Parathyroid adenoma (tissue), 2 donors: ENCODE data around the gene PARVB.

Experiments
- H2AFZ ChIP-seq: fragments of 300-600 bp; sonication (generic); one replicate; pipeline ENCODE4 v1.7.0; 2017; ENCODE audit warnings: antibody characterized with exemption, mild to moderate bottlenecking
- H3K27ac ChIP-seq: fragments of 300-600 bp; sonication (generic); one replicate; pipeline ENCODE4 v1.7.0; 2017
- H3K27me3 ChIP-seq: fragments of 300-600 bp; sonication (generic); one replicate; pipeline ENCODE4 v1.7.0; 2017; ENCODE audit warnings: low read length; ENCODE audit not compliant: control insufficient read depth, insufficient read depth
- H3K36me3 ChIP-seq: fragments of 300-600 bp; sonication (generic); one replicate; pipeline ENCODE4 v1.7.0; 2017; ENCODE audit warnings: low read length; ENCODE audit not compliant: control insufficient read depth, insufficient read depth
- H3K4me1 ChIP-seq: fragments of 300-600 bp; sonication (generic); one replicate; pipeline ENCODE4 v1.7.0; 2017; ENCODE audit warnings: control low read depth
- H3K4me2 ChIP-seq: fragments of 300-600 bp; sonication (generic); one replicate; pipeline ENCODE4 v1.7.0; 2017; ENCODE audit warnings: low read length
- H3K4me3 ChIP-seq: fragments of 300-600 bp; sonication (generic); one replicate; pipeline ENCODE4 v1.7.0; 2017; ENCODE audit warnings: low read depth, low read length
- H3K79me2 ChIP-seq: fragments of 300-600 bp; sonication (generic); one replicate; pipeline ENCODE4 v1.7.0; 2017; ENCODE audit warnings: control low read depth
- H3K9ac ChIP-seq: fragments of 300-600 bp; sonication (generic); one replicate; pipeline ENCODE4 v1.7.0; 2017; ENCODE audit warnings: mild to moderate bottlenecking
- H3K9me3 ChIP-seq: fragments of 300-600 bp; sonication (generic); one replicate; pipeline ENCODE4 v1.7.0; 2017; ENCODE audit warnings: low read length; ENCODE audit not compliant: control insufficient read depth
- TF ChIP-seq, protein P1 (sequence below): fragments of 300-600 bp; sonication (generic); IDR thresholded peaks from one replicate; pipeline ENCODE4 v1.7.0; 2017; ENCODE audit warnings: antibody characterized with exemption, mild to moderate bottlenecking
- donor health status: primary hyperparathyroidism.

Gene PARVB

DNA sequence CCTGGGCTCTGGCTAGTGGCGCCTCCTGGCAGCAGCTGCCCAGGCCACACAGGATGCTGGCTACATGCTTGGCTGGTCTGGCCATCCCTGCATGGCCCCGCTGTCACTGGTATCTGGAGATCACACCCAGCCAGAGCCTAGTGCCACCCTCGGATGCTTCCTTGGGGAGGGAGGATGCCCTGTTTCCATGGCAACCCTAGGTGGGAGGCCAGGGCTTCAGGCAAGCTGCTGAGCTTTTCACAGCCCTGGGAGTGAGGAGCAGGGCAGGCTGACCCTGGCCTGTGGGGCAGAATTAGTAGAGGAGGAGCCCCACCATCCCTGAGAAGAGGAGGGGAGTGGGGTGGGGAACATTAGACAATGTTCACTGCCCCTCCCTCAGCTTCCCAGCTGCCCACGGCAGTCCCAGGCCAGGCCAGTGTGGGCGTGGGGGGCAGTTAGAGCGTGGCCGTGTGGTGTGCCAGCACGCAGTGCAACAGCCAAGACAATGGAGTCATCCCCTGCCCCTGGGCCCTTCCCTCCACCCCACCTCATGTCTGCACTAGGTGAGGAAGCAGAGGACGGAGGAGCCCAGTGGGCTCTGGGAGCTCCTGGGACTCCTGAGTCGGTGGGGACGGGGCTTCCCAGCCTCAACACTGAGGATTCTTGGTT, 50.4 kb downstream of the PARVB start:
- Histone ChIP-seq H3K9me3 (no peaks in the 10 kb centered on the region), H2AFZ (no peak overlapping the region), H3K27me3 (no peaks in the 10 kb centered on the region), H3K27ac (no peak overlapping the region), H3K4me1 (no peaks in the 10 kb centered on the region), H3K9ac (no peak overlapping the region), H3K79me2 (no peaks in the 10 kb centered on the region), H3K36me3 (no peaks in the 10 kb centered on the region), H3K4me3 (no peak overlapping the region), H3K4me2 (no peak overlapping the region)
- TF ChIP-seq, protein P1, sequence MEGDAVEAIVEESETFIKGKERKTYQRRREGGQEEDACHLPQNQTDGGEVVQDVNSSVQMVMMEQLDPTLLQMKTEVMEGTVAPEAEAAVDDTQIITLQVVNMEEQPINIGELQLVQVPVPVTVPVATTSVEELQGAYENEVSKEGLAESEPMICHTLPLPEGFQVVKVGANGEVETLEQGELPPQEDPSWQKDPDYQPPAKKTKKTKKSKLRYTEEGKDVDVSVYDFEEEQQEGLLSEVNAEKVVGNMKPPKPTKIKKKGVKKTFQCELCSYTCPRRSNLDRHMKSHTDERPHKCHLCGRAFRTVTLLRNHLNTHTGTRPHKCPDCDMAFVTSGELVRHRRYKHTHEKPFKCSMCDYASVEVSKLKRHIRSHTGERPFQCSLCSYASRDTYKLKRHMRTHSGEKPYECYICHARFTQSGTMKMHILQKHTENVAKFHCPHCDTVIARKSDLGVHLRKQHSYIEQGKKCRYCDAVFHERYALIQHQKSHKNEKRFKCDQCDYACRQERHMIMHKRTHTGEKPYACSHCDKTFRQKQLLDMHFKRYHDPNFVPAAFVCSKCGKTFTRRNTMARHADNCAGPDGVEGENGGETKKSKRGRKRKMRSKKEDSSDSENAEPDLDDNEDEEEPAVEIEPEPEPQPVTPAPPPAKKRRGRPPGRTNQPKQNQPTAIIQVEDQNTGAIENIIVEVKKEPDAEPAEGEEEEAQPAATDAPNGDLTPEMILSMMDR, result no peak

DNA sequence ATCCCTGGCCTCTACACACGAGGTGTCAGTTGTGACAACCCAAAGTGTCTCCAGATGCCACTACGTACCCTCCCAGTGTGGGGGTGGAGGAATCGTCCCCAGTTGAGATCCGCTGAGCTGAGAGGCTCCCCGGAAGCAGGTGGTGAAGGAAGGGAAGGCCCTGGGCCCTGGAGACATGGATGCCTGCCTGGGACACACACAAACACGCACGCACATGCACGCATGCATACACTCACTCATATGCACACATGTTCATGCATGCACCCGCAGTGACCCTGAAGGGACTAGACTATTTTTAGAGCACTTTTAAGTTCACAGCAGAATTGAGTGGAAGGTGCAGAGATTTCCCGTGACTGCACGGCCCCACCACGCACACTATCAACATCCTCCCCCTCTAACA, 50.9 kb downstream of the PARVB start:
- no peak overlapping the region for H3K27ac ChIP-seq
- no peak overlapping the region for H3K4me2 ChIP-seq
- H3K79me2 ChIP-seq, result no peaks in the 10 kb centered on the region
- H3K4me1 ChIP-seq, result no peaks in the 10 kb centered on the region
- no peaks in the 10 kb centered on the region for H3K9me3 ChIP-seq
- no peaks in the 10 kb centered on the region for H3K27me3 ChIP-seq
- H2AFZ ChIP-seq, result no peak overlapping the region
- H3K4me3 ChIP-seq, result no peak overlapping the region
- H3K9ac ChIP-seq, result no peak overlapping the region
- H3K36me3 ChIP-seq, result no peaks in the 10 kb centered on the region
- TF ChIP-seq, protein P1, result no peak

DNA sequence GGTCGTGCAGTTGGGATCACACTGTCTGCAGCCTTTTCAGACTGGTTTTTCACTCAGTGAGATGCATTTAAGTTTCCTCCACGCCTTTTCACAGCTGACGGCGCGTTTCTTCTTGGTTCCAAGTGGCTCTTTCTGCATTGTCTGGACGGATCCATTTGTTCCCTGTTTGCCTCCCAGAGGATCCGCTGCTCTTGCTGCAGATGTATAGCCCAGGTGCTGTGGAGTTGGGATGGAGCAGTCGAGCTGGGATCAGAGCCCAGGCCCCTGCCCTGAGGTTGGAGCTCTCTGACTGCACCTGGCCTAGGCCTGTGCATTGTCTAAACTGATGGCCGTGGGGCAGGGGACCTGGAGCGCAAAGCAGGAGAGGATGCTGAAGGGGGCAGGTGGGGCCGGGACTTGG, 51.6 kb downstream of the PARVB start:
- Histone ChIP-seq H3K27me3 (no peaks in the 10 kb centered on the region), H3K79me2 (no peaks in the 10 kb centered on the region), H2AFZ (no peak overlapping the region), H3K36me3 (no peaks in the 10 kb centered on the region), H3K4me2 (no peak overlapping the region), H3K27ac (no peak overlapping the region), H3K9ac (no peak overlapping the region), H3K9me3 (no peaks in the 10 kb centered on the region), H3K4me3 (no peak overlapping the region), H3K4me1 (no peaks in the 10 kb centered on the region)
- TF ChIP-seq, protein P1, result no peak

DNA sequence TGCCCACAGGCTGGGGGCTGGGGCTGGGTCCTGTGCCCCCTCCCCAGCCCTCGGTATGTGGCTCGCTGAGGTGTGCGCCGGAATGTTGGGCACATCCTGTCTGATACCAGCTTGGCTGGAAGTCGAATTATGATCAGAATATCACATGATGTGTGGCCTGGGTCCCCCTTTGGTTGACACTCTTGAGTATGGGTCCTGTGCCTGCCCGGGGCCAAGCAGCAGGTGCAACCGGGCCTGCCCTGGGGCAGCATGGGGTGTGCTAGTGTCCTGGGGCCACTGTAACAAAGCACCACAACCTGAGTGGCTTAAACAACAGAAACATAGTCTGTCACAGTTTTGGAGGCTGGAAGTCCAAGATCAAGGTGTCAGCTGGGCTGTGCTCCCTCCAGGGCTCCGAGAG, 52.7 kb downstream of the PARVB start:
- H3K4me2 ChIP-seq, result no peak overlapping the region

More for the DNA sequence above, 52.7 kb downstream of the PARVB start:
- no peak overlapping the region for H3K9ac ChIP-seq
- TF ChIP-seq, protein P1, result no peak
- H3K27me3 ChIP-seq, result no peaks in the 10 kb centered on the region
- no peak overlapping the region for H2AFZ ChIP-seq
- H3K79me2 ChIP-seq, result no peaks in the 10 kb centered on the region
- no peak overlapping the region for H3K27ac ChIP-seq
- no peaks in the 10 kb centered on the region for H3K36me3 ChIP-seq
- no peak overlapping the region for H3K4me3 ChIP-seq
- no peaks in the 10 kb centered on the region for H3K9me3 ChIP-seq
- H3K4me1 ChIP-seq, result no peaks in the 10 kb centered on the region
